Keratinocyte (primary cell): ENCODE data around the gene ASCL4. TPM values are rescaled to one million over a fixed set of nuclear protein-coding genes. Genes with fewer than 3 reads are reported as not detected.
A peak's percentile ranks its signal among the peaks of the same experiment; 100 is the strongest.

Experiments used
- DNase-seq: peaks from one replicate; pipeline ENCODE4 v3.0.0-alpha.2; 2011; ENCODE audit warnings: low read depth, missing footprints, low spot score
- FAIRE-seq: peaks from 2 replicates; lab custom pipeline; 2011; peaks lifted over from hg19 to GRCh38; lab: Jason Lieb, UNC
- H2AFZ ChIP-seq: 2 replicates; pipeline ENCODE4 v1.6.0; 2012; ENCODE audit warnings: low read length, control low read depth, inconsistent platforms; ENCODE audit not compliant: control insufficient read depth
- H3K27ac ChIP-seq: 2 replicates; pipeline ENCODE4 v1.5.1; 2011; ENCODE audit warnings: low read length; ENCODE audit not compliant: control insufficient read depth, insufficient read depth
- H3K27me3 ChIP-seq: 3 replicates; pipeline ENCODE4 v1.6.0; 2011; ENCODE audit warnings: low read length; ENCODE audit not compliant: control insufficient read depth, insufficient read depth; ENCODE audit errors: extremely low read depth
- H3K36me3 ChIP-seq, 2 experiments: 2 replicates in 1 of 2; 3 replicates in 1 of 2; pipeline ENCODE4 v1.5.1; 2011; ENCODE audit warnings: low read length in 2 of 2, mild to moderate bottlenecking in 1 of 2; ENCODE audit not compliant: control insufficient read depth in 2 of 2, insufficient read depth in 2 of 2; ENCODE audit errors: extremely low read depth in 1 of 2
- H3K4me1 ChIP-seq: 3 replicates; pipeline ENCODE4 v1.5.1; 2011; ENCODE audit warnings: low read length; ENCODE audit not compliant: control insufficient read depth, insufficient read depth; ENCODE audit errors: extremely low read depth
- H3K4me2 ChIP-seq: 3 replicates; pipeline ENCODE4 v1.6.0; 2011; ENCODE audit warnings: low read depth, low read length; ENCODE audit not compliant: control insufficient read depth, insufficient read depth; ENCODE audit errors: extremely low read depth
- H3K4me3 ChIP-seq, 3 experiments: fragments of 200-600 bp in 1 of 3; sonication (generic) in 1 of 3; 2 replicates in 2 of 3; 3 replicates in 1 of 3; pipeline ENCODE4 v1.5.1; 2011 to 2016; ENCODE audit warnings: low read length in 3 of 3, mild to moderate bottlenecking in 3 of 3, control low read depth in 2 of 3, inconsistent platforms in 1 of 3, low read depth in 1 of 3, mixed read lengths in 1 of 3, mixed run types in 1 of 3, moderate library complexity in 1 of 3; ENCODE audit not compliant: control insufficient read depth in 2 of 3, insufficient read depth in 2 of 3; ENCODE audit errors: extremely low read depth in 1 of 3
- H3K79me2 ChIP-seq: 2 replicates; pipeline ENCODE4 v1.6.0; 2012; ENCODE audit warnings: low read length; ENCODE audit not compliant: control insufficient read depth, insufficient read depth
- H3K9ac ChIP-seq: 3 replicates; pipeline ENCODE4 v1.6.0; 2011; ENCODE audit warnings: low read length; ENCODE audit not compliant: control insufficient read depth, insufficient read depth; ENCODE audit errors: extremely low read depth
- H3K9me1 ChIP-seq: 3 replicates; pipeline ENCODE4 v1.6.0; 2011; ENCODE audit warnings: low read length; ENCODE audit not compliant: control insufficient read depth, insufficient read depth; ENCODE audit errors: extremely low read depth
- H3K9me3 ChIP-seq: 2 replicates; pipeline ENCODE4 v1.5.1; 2012; ENCODE audit warnings: low read depth, low read length; ENCODE audit not compliant: control insufficient read depth
- H4K20me1 ChIP-seq: 3 replicates; pipeline ENCODE4 v1.6.0; 2011; ENCODE audit warnings: low read length; ENCODE audit not compliant: control insufficient read depth, insufficient read depth; ENCODE audit errors: extremely low read depth
- CTCF ChIP-seq, 3 experiments: IDR thresholded peaks in 1 of 3; conservative IDR thresholded peaks in 1 of 3; optimal IDR thresholded peaks in 1 of 3; 2 replicates in 2 of 3; 3 replicates in 1 of 3; pipeline versions ENCODE3 to v1.5.1; 2011; ENCODE audit warnings: low read length in 3 of 3, mild to moderate bottlenecking in 3 of 3, moderate library complexity in 2 of 3, control low read depth in 1 of 3, inconsistent platforms in 1 of 3; ENCODE audit not compliant: insufficient read depth in 2 of 3; ENCODE audit errors: extremely low read depth in 1 of 3
- EZH2 ChIP-seq: IDR thresholded peaks from one replicate; pipeline ENCODE4 v1.6.1; 2012; ENCODE audit warnings: inconsistent platforms, mild to moderate bottlenecking, low read length, moderate library complexity
- dilution Hi-C: fragments of 300-500 bp; cut with MboI; formaldehyde crosslinking; loops from one replicate; pipeline ENCODE4 v1.7.0; 2020; ENCODE audit warnings: low sequenced_read_pairs; ENCODE audit not compliant: extremely low pct_ligation_motif_present
- polyA plus RNA-seq, 5 experiments: library from polyadenylated mRNA; depleted of rRNA in 3 of 5; stranded (reverse) in 3 of 5; stranded (forward) in 1 of 5; unstranded in 1 of 5; fragments of >200 nt; gene quantifications; 1 replicate in 1 of 5; 2 replicates in 3 of 5; 3 replicates in 1 of 5; pipeline versions ENCODE4 v1.2.1 to v1.2.3, GENCODE V29; 2011 to 2012; ENCODE audit warnings: missing spikeins in 2 of 5, low read depth in 1 of 5, low replicate concordance in 1 of 5

The ASCL4 gene
- polyA plus RNA-seq, 1 donor (not counting 4 experiments of a cell fraction or from before 2014, with no cell fraction given) = not detected

- no peak for FAIRE-seq
- no peak for DNase-seq
- no peaks in the 10 kb centered on the region for H3K36me3 ChIP-seq
- H3K4me2 ChIP-seq = no peak overlapping the region
- H3K27me3 ChIP-seq = peaks cover 44% of the 10 kb centered on the region
- TF ChIP-seq EZH2 = peak; percentile 88
- TF ChIP-seq CTCF (optimal IDR thresholded peaks at IDR 0.05 in 1 of 3, IDR thresholded peaks at IDR 0.05 in 1 of 3, conservative IDR thresholded peaks at IDR 0.05 in 1 of 3; ENCODE audit: extremely low read depth in 1 of 3, insufficient read depth in 2 of 3, low read length in 3 of 3) = peak in 2 of 3 experiments; percentile 17 to 27
- no peaks in the 10 kb centered on the region for H4K20me1 ChIP-seq
- H3K4me3 ChIP-seq = no peak overlapping the region
- no peak overlapping the region for H3K27ac ChIP-seq
- H3K9me1 ChIP-seq = no peaks in the 10 kb centered on the region
- no peak overlapping the region for H3K9ac ChIP-seq
- no peaks in the 10 kb centered on the region for H3K79me2 ChIP-seq
- peaks cover 3% of the 10 kb centered on the region for H3K4me1 ChIP-seq
- no peaks in the 10 kb centered on the region for H3K9me3 ChIP-seq
- no peak overlapping the region for H2AFZ ChIP-seq
- dilution Hi-C loops = no loop called here
These were observed 703 bp downstream of the ASCL4 start for GRCh38 chr12:107775093-107775721.

DNA sequence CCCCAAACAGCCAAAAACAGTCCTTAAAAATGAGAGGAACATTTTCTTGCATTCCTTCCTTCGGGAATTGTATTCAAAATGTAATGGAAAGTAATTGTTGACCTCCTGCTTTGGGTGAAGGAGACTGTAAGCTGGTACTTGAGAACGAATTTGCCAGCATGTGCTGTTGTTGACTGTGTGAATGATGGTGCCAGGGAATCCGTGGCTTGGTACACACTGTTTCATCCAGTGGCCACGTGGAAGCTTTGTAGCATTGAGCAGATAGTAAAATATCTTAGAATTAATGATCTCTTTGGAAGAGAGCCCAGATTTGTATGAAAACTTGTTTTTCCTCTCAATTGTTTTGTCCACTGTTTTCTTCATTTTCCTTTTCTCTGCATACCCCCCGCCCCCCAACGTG lies 1.7 kb downstream of the ASCL4 start:
- Histone ChIP-seq H3K36me3 (no peaks in the 10 kb centered on the region), H3K9me3 (no peaks in the 10 kb centered on the region), H3K4me2 (no peak overlapping the region), H3K9me1 (no peaks in the 10 kb centered on the region), H2AFZ (no peak overlapping the region), H3K27me3 (peaks cover 44% of the 10 kb centered on the region), H3K9ac (no peak overlapping the region), H3K27ac (no peak overlapping the region), H3K4me1 (peaks cover 3% of the 10 kb centered on the region), H3K79me2 (no peaks in the 10 kb centered on the region), H4K20me1 (no peaks in the 10 kb centered on the region), H3K4me3 (no peak overlapping the region)
- dilution Hi-C loops = no loop called here
- no peak for FAIRE-seq
- TF ChIP-seq CTCF (optimal IDR thresholded peaks at IDR 0.05 in 1 of 3, IDR thresholded peaks at IDR 0.05 in 1 of 3, conservative IDR thresholded peaks at IDR 0.05 in 1 of 3; ENCODE audit: extremely low read depth in 1 of 3, insufficient read depth in 2 of 3, low read length in 3 of 3) (no peak), EZH2 (no peak)
- no peak for DNase-seq
